GM18520 (cell line): ENCODE measurements around the gene PLXDC2.
"Not testable (repeated sequence)": the region's sequence is repeated elsewhere in the genome, so short reads cannot be mapped to it uniquely, and the experiment has no call there.

Source experiments
- ATAC-seq: cut with Tn5 transposase; IDR thresholded peaks from one replicate; pipeline ENCODE4 v1.9.1; 2021; ENCODE audit not compliant: unreplicated experiment

PLXDC2 gene

DNA sequence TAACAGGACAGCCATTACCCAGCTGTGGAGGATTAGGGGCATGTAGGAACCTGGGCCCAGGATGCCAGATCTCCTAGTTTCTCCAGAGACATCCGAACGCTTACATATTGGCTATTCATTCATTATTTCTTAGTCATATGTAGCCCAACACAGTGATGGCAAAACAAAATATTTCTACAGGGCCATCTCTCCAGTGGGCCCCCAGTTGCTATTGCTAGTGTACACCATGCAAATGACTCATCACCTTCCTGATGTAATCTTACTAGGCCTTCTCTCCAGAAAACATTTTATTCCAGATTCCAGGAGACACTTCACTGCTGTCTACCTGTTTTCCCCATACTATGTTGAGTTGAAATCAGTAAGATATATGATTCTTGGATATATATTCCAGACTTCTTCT, 201.7 kb downstream of the PLXDC2 start:
- ATAC-seq: no peak

DNA sequence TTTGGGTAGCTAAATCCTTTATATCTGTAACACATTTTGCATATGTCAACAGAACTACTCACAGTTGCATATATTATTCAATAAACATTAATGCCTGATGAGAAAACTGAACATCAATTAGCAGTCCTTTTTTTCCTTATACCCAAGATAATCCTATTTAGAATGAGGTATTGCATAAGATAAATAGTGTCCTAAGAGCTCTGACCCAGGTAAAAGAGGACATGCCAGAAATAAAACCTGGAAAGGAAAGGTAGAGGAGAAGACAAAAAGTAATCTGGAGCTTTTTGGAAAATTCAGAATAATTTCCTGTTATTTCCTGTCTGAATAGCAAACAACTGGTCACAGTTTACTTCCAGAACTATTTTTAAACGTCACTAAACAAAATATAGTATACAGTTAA, 204.4 kb downstream of the PLXDC2 start:
- no peak for ATAC-seq

DNA sequence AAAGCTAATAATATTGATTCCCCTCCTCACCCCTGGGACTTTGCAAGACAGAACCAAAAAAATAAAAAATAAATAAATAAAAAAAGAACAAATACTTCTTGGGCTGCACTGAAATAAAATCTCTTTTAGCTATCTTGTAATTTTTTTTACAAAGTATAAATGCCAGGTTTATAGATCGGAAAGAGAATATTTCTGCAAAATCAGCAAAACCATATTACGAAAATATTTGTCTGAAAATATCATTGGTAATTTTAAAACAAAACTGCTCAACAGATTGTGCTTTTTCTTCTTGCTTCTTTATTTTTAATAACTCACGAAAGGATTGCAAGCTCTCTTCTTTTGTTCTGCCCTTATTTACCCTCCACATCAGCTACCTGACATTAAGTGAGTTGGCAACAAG, 213.3 kb downstream of the PLXDC2 start:
- ATAC-seq: no peak

DNA sequence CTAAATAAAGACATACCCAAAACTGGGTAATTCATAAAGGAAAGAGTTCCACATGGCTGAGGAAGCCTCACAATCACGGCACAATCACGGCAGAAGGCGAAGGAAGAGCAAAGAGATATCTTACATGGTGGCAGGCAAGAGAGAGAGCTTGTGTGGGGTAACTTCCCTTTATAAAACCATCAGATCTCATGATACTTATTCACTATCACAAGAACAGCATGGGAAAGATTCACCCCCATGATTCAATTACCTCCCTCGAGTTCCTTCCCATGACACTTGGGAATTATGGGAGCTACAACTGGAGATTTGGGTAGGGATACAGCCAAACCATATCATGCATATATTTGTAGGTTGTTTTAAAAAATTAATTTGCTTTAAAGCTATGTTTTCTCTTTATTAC, 217.2 kb downstream of the PLXDC2 start:
- no peak for ATAC-seq

DNA sequence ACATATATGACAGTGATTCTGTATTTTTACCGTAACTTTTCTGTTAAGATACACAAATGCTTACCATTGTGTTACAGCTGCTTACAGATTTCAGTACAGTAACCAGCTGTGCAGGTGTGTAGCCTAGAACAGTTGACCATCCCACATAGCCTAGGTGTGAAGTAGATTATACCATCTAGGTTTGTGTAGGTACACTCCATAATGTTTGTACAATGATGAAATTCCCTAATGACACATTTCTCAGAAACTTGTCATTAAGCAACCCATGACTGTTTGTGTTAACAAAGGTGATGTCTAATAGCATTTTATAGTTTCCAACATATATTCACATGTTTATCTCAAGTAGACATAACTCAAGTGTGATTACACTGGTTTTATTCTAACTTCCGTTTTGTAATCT, 218.5 kb downstream of the PLXDC2 start:
- no peak for ATAC-seq

DNA sequence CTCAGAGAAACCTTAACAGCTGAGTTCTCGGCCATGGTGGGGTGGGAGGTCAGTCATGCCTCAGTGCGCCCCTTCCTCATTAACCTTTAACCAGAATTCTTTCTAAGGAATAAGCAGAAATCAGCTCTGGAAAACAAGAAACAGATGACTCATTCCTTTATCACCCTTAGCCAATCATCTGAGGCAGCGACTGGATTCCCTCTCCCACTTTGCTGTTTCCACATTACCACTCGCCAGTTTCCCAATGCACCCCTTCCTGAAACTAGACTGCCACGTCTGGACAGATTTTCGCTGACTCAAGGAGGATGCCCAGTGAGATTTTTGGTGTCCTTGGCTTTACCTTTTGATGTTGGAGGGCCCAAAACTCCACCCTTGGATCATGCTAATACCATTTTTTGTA, 223.8 kb downstream of the PLXDC2 start:
- ATAC-seq: no peak

DNA sequence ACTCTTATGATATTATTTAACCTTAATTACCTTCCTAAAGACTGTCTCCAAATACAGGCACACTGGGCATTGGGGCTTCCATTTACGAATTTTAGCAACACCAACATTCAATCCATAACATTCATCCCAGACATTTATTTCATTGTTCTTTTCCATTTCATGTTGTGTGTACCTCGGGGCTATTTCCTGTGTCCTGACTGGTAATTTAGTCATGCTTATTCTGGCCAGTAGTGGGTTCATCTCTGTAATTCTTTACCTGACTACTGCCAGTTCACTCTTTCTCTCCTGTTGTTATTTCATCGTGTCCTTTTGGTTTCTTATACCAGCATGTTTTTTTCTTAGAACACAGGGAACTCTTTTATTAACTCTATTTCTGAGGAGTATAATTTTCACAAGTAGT, 225.7 kb downstream of the PLXDC2 start:
- no peak for ATAC-seq

DNA sequence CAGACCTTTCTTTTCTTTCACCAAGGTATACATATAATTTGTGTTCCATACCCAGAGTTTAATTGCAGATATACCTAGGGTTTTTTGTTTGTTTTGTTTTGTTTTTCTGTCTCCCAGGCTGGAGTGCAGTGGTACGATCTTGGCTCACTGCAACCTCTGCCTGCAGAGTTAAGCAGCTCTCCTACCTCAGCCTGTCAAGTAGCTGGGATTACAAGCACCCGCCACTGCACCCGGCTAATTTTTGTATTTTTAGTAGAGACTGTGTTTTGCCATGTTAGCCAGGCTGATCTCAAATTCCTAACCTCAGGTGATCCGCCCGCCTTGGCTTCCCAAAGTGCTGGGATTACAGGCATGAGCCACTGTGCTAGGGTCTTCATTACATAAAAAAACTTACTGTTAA, 228.9 kb downstream of the PLXDC2 start:
- ATAC-seq: not testable (repeated sequence)

DNA sequence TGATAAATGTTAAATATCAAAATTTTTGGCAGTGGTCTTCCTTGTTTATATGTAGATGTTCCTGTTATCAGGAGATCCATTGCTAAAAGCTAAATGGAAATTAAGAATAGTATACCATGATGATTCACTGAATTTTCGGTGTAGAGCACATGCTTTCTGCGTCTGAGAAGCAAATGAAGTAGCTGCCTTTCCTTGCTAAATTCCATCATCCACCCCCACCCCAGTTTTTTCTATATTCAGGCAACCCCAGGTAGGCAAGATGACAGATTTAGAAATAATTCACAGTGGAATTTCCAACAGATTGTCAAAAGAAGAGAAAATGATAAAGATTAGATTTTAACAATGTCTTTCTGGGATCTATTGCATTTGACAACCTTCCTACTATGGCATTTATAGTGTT, 231.9 kb downstream of the PLXDC2 start:
- ATAC-seq: no peak

DNA sequence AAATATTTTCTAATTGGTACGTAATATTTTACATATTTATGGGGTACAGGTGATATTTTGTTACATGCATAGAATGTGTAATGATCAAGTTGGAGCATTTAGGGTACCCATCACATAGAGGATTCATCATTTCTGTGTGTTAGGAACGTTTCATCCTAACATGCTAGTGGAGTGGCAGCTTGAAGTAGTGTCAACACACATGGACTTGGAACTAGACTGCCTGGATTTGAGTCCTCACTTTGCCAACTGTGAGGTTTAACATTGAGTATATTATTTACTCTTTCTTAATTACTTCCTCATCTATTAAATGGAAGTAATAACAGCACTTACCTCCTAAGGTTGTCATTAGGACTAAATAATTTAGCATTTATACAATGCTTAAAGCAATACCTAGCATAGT, 241.9 kb downstream of the PLXDC2 start:
- no peak for ATAC-seq

DNA sequence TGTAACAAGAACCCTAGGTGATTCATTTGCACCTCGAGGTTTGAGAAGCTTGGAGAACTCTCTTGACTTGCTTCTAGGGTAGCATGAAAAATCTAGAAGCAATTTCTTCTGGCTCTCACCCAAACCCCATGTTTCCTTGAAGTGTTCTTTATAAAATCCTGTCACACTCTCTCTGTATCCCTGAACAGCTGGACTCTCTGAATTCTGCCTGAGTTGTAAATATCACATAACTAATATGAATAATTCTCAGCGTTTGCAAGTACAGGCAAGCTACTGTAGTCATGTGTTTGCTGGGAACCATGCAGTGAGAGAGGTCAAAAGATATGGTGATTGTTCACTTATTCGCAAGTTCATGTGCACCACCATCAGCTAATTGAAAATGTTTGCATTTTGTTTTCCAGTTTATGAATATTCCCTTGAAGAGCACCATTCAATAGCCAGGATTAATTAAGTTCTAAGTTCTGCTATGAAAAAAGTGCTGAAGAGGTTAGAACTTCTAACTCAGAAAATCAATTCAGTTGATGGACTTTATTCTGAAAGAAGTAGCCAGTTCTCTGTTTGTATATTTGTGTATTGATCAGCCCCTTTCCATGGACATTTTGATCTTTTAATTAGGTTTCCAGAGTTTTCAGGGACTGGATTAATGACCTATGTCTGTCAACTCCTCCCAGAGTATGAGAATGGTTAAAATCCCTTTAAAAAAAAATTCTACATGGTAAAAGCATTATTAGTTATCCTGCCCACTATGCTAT, 243.0 kb downstream of the PLXDC2 start:
- ATAC-seq: no peak

DNA sequence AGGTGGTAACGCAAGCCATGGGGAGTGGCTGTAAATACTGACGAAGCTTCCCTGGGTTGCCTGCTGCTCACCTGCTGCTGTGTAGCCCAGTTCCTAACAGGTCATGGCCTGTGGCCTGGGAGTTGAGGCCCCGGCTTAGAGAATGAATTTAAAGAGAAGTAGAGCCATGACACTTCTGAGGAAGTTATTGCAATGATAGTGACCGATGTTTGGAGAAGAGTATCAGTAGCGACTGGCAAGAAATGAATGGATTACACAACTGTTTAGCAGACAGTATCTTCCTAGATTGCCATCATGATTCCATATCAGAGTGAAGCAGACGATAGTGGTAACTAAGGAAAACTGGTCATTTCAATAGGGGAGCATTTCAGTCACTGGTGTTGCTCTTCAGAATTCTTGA, 249.6 kb downstream of the PLXDC2 start:
- ATAC-seq: no peak

DNA sequence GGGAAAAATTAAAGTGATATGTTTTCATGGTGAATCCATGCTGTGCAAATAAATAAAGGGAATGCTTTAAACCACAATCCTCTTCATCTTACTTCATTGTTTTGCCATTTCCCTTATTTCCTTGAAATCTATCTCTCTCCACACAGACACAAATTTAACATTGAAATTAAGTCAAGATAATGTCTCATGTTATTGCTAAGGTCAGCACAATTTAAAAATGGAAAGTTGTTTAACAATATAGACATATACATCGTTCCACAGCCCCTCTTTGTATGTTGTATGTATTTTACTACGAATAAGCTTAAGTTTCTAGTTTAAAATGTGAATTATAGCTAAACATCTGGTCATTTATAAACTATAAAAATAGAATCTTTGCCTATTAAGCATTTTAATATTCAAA, 256.9 kb downstream of the PLXDC2 start:
- ATAC-seq: no peak

DNA sequence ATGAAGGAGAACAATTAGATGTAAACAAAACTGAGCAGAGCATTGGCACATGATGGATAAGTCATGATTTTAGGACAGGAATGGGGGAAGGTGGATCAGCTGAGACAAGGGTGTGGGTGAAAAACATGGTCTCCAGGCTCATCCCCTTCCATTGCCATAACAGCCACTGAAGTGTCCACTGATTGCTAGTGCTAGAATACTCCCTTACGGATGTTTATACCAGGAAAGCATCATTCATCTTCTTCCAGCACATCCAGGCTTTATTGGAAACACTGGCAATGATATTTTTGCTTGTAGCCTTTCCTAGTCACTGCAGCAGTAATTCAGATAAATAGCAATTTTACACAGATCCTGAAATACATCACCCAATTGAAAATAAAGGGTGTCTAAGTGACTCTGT, 259.5 kb downstream of the PLXDC2 start:
- no peak for ATAC-seq

DNA sequence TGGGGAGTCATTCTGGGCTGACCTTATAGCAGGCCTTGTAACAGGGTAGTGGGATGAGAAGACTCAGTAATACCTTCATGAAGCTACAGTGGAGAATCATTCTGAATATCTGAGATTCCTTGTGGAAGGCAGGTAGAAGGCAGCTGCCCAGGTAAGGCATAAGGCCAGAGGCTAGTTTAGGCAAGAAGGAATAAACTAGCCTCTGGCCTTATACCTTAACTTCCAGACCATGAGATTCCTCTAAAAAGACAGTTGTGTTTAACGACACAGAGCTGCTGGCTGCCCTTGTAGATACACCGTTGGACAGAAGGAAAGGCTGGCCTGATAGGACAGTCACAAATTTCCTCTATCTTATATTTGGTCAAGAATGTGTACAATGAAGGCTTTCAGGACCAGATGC, 268.2 kb downstream of the PLXDC2 start:
- no peak for ATAC-seq

DNA sequence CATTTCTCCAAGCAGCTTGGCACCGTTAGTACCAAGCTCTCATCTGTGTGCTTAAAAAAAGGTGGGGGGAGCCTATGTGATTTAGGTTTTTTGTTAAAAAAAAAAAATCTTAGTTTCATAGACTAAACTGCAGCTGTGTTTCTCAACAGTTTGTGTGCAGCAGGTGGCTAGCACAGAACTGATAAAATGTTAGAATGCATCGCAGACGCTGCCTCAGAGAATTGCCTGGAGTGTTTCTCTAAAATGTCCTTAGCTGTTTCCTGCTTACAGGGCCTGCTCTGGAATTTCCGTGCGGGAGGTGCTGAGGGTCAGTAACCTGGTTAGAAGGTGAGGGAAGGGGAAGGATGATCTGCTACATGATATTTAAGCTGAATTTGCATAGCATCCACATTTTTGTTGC, 268.9 kb downstream of the PLXDC2 start:
- ATAC-seq: no peak

DNA sequence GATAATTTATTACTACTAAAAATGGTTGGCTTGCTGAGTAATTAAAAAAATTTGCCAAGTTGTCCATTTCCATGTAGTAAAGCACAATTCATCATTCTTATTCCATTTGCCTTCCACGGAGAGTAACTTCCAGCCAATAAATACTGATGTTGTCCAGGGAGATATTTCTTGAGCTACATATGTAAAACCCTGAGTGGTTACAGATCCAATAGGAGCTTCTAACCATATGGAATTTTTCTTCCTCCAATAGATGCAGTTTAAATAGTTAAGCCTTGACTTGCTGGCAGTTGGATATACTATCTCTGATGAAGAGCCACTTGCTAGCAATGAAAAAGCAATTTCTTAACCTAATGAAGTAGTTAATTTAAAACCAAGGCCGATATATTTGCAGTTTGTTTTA, 271.1 kb downstream of the PLXDC2 start:
- ATAC-seq: no peak

DNA sequence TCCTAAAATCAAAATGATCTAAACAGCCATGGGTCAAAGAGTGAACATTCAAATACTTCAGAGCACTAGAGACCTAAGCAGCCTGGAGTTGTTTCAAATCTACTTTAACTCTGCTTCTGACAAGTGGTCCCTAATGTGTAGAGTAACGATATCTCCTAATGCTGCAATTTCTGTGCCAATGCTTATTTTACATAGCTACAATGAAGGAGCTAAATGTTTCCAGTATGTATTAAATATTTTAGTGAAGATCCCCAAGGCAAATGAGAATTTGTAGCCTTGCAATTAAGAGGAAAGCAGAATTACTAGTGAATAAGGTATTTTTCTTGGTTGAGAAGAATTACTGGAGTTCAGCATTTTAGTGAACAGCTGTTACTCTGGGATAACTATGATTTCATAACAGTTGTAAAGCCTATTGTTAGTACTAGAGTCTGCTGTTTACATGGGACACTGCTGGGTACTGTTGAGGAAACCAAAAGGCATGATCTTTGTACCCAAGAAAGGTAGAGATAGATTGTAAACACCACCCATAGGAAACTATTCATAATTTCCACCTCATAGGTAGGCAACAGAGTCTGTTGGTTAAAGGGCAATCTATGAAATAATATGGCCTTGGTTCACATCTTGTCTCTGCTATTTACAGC, 271.9 kb downstream of the PLXDC2 start:
- ATAC-seq: no peak

DNA sequence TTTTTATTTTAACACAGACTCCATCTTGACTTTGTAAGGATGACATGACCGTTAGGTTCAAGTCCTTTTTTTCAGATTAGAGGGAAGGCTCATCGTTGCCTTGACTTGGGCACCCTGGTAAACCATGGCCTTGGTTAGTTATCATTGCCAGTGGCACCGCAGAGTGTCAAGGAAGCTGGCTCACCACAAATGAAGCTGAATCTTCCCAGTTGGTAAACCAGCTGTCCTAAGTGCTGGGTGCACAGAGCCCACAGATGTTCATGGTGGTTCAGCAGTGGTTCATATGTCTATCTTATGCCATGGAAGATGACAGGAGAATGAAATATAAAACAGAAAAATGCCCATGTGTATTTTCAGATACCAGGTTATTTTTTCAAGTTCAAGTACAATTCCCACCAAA, 273.6 kb downstream of the PLXDC2 start:
- ATAC-seq: no peak

DNA sequence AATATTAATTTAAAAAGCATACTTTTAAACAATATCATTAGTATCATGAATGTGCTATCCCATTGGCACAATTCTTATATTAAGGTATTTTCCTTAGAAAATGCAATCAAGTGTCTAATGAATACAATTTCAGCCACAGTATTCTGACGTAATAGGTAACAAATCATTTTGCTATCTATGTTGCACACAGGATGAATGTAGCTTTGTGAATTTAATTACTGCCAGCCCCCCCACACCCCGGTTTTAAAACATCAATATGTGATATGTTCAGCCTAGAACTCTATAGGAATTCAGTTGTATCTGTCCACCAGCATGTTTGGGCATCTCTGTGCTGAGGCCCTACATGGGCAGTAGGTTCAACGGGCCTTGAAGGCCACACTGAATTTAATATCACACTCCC, 274.6 kb downstream of the PLXDC2 start:
- ATAC-seq: no peak

DNA sequence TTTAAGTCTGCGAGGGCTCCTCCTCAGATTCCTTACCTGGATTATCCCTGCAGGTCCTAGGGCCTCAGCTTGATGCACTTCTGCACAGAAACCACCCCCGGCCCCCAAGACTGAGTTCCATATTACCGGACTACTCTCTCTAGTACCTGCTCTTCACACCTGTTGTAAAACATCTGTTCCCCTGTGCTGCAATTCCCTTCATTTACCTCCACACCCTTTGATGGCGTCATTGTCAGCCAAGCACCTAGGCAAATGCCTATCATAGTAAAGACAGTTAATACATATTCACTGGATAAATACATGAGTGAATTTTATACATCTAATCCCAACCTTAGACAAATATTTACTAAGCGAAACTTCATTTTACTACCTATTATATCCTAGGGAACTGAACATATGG, 275.5 kb downstream of the PLXDC2 start:
- no peak for ATAC-seq

DNA sequence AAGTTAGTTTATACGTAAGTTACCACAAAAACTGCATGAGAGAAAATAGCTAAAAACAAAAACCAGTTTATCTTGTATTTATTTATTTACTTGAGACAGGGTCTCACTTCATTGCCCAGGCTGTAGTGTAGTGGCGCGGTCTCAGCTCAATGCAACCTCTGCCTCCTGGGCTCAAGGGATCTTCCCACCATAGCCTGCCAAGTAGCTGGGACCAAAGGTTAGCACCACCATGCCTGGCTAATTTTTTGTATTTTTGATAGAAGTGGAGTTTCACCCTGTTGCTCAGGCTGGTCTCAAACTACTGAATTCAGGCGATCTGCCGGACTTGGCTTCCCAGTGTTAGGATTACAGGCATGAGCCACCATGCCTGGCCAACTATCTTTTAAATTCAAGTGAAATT, 277.4 kb downstream of the PLXDC2 start:
- ATAC-seq: no peak
